ENCODE measurements around the gene GMFB. TPM values are rescaled to one million over a fixed set of nuclear protein-coding genes. Genes with fewer than 3 reads are reported as not detected.
"Not testable (repeated sequence)": the region's sequence is repeated elsewhere in the genome, so short reads cannot be mapped to it uniquely, and the experiment has no call there.

The GMFB gene
- polyA plus RNA-seq, 1 experiment = 10.0 TPM

- ChIA-PET CTCF (interaction anchor here (0.7 to 1.4 kb wide), 5 partner anchors 8 to 93 kb away, joined by 3 to 6 read pairs (median 4); no protein-coding TSS in a partner anchor), POLR2A (no interaction called here)
- peak; percentile 79 for TF ChIP-seq CTCF (IDR thresholded peaks at IDR 0.05; ENCODE audit: insufficient read depth, low read depth, low read length)
- peak; percentile 45 for DNase-seq (ENCODE audit: low read depth)
- no peaks in the 10 kb centered on the region for H3K27me3 ChIP-seq (ENCODE audit: control insufficient read depth, insufficient read depth, low read length)
- H3K4me3 ChIP-seq (ENCODE audit: low read depth, low read length) = peak within 1 kb of the TSS; percentile 71
- H3K36me3 ChIP-seq (ENCODE audit: control insufficient read depth, insufficient read depth, low read length) = no peaks in the 10 kb centered on the region
Measured at GRCh38 chr14:54440873-54441868, 47.6 kb downstream of the GMFB start, which contains the start of gene CNIH1. Gene CNIH1, minus strand, starts transcription at chr14:54441374. Its CDS starts 47 bp downstream, at chr14:54441327.

- H3K36me3 ChIP-seq (ENCODE audit: control insufficient read depth, insufficient read depth, low read length) = no peaks in the 10 kb centered on the region
- no peak for DNase-seq (ENCODE audit: low read depth)
- ChIA-PET POLR2A (no interaction called here), CTCF (interaction anchor here (1.2 to 1.4 kb wide), 3 partner anchors 9 to 92 kb away, joined by 4 to 6 read pairs (median 5); no protein-coding TSS in a partner anchor)
- no peaks in the 10 kb centered on the region for H3K27me3 ChIP-seq (ENCODE audit: control insufficient read depth, insufficient read depth, low read length)
- TF ChIP-seq CTCF (IDR thresholded peaks at IDR 0.05; ENCODE audit: insufficient read depth, low read depth, low read length) = no peak
- H3K4me3 ChIP-seq (ENCODE audit: low read depth, low read length) = peak overlapping the region; percentile 71
Measured at GRCh38 chr14:54440476-54440872, 48.3 kb downstream of the GMFB start.

GRCh38 chr14:54440037-54440436 lies 48.7 kb downstream of the GMFB start:
- no peaks in the 10 kb centered on the region for H3K36me3 ChIP-seq (ENCODE audit: control insufficient read depth, insufficient read depth, low read length)
- ChIA-PET POLR2A (no interaction called here), CTCF (interaction anchor here (1.2 to 1.4 kb wide), 3 partner anchors 9 to 92 kb away, joined by 4 to 6 read pairs (median 5); no protein-coding TSS in a partner anchor)
- H3K4me3 ChIP-seq (ENCODE audit: low read depth, low read length) = peak overlapping the region; percentile 71
- no peaks in the 10 kb centered on the region for H3K27me3 ChIP-seq (ENCODE audit: control insufficient read depth, insufficient read depth, low read length)
- no peak for DNase-seq (ENCODE audit: low read depth)
- TF ChIP-seq CTCF (IDR thresholded peaks at IDR 0.05; ENCODE audit: insufficient read depth, low read depth, low read length) = no peak

- CTCF ChIA-PET = interaction anchor here (0.8 kb wide), 1 partner anchor 22 kb away, joined by 3 read pairs; no protein-coding TSS in a partner anchor
Measured at GRCh38 chr14:54438703-54439102, 50.1 kb downstream of the GMFB start.

GRCh38 chr14:54437954-54438353 lies 50.8 kb downstream of the GMFB start:
- CTCF ChIA-PET = interaction anchor here (0.8 kb wide), 1 partner anchor 23 kb away, joined by 3 read pairs; no protein-coding TSS in a partner anchor

More at GRCh38 chr14:54438703-54439102, 50.1 kb downstream of the GMFB start:
- no peak for DNase-seq (ENCODE audit: low read depth)
- POLR2A ChIA-PET = no interaction called here
- no peaks in the 10 kb centered on the region for H3K36me3 ChIP-seq (ENCODE audit: control insufficient read depth, insufficient read depth, low read length)
- H3K27me3 ChIP-seq (ENCODE audit: control insufficient read depth, insufficient read depth, low read length) = no peaks in the 10 kb centered on the region
- TF ChIP-seq CTCF (IDR thresholded peaks at IDR 0.05; ENCODE audit: insufficient read depth, low read depth, low read length) = no peak
- H3K4me3 ChIP-seq (ENCODE audit: low read depth, low read length) = no peak overlapping the region

More at GRCh38 chr14:54437954-54438353, 50.8 kb downstream of the GMFB start:
- H3K36me3 ChIP-seq (ENCODE audit: control insufficient read depth, insufficient read depth, low read length); POLR2A ChIA-PET; H3K4me3 ChIP-seq (ENCODE audit: low read depth, low read length); H3K27me3 ChIP-seq (ENCODE audit: control insufficient read depth, insufficient read depth, low read length); DNase-seq (ENCODE audit: low read depth): not testable (repeated sequence)
